GM19193 (cell line): Measurements from ENCODE around the gene ZNF135.

Source experiments
- POLR2A ChIP-seq: IDR thresholded peaks from 4 replicates; pipeline ENCODE4 v1.6.1; 2011; ENCODE audit not compliant: insufficient read depth, insufficient read length; ENCODE audit errors: extremely low read depth

ZNF135 gene

DNA sequence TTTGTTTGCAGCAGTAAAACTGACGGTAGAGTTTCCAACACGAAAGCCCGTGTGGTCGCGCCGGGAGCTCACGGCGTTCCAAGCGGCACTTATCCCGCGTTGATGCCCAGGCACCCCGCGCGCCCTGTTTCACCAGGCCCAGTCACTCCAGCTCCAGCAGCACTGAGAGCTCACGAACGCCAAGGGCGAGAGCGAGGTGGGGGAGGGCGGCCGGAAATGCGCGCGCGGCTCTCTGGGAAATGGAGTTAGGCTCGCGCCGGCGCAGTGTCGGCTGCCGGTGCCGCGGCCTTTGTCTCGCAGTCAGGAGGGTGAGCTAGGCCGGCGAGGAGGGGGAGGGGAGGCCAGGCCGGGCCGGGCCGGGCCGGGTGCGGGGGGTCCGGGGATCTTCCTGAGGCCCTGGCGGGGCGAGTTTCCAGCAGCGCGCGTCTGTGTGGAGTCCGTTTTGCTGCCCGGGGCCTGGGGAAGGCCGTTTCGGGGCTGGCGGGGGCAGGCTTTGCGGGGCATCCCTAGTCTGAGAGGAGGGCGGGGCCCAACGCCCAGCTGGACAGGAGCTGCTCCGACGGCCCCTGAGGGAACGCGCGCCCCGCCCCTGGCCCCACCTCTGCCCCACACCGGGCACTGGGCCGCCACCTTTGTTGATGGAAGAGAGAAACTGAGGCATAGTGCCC, at the start of gene ZNF135:
Gene ZNF135, plus strand, starts transcription at position 280 of the 668 bp plus-strand sequence. CDS start 721 bp downstream, outside the sequence.
- no peak for TF ChIP-seq POLR2A

DNA sequence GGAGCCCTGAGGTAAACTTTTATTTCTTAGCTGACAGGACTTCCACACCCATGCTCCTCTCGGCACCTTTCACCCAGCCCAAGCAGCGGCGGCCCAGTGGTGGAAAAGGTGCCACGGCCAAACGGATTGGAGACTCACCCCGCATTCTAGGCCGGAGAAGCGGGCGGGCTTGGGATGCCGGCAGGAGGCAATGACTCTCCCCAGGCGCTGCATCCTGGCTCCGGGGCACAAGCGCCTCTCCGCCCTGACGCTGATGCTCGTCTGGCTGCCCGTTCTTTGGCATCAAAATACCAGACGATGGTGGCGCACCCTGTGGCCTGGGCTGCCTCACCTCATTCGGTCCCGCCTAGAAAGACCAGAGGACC, 49.8 kb upstream of the ZNF135 start:
- no peak for TF ChIP-seq POLR2A

DNA sequence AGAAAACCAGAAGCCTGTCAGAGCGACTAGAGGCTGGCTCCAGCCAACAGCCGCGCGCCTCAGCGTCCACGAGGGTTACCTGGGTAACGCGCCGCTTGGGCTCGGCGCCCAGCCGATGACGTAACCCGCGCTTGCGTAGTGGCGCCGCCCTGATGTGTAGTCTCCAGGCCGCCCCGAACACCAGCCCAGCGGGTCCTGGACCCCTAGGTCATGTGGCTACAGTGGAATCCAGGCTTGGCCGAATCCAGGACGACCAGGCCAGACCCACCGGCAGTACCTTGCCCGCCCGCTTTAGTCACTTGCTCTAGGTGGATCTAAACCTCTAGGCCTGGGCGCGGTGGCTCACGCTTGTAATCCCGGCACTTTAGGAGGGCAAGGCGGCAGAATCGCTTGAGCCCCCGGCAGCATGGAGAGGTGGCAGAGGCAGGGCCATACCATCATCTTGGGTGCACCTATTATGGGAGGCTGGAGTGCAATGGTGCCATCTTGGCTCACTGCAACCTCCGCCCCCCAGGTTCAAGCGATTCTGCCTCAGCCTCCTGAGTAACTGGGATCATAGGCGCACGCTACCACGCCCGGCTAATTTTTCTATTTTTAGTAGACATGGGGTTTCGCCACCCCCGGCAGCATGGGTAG, 49.3 kb upstream of the ZNF135 start:
- peak; percentile 32 for TF ChIP-seq POLR2A

DNA sequence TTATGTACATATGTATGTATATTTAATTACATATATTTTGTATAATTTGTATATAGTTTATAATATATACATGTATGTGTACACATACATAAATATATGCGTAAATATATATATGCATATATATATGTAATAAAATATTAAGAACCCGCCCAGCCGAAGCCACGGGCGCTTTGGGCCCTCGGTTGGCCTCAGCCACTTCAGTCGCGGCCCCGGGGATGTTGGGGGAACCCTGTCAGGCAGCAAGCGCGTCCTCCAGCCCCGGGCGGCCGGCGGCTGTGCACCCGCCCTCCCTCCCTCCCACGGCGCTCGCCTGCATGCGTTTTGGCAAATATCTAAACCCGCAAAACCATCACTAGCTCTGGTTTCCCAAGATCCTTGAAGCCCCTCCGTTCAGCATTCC, 48.6 kb upstream of the ZNF135 start:
- TF ChIP-seq POLR2A, result no peak

DNA sequence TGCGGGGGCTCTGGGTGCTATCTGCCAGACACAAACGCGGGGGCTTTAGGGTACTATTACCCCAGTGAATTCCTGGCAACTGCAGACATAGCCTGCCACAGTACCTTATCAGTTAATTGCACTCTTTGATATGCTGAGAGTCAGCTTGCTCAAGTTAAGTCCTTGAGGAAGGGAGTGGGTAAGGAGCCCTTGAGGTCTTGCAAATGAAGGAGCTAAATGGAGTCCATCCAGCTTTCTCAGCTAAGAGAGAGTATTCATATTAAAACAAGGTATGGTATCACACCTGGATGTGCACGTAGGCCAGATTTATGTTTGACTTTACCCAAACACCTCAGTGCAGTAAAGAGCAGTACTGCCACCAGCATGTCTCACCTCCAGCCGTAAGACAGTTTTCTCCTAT, 44.9 kb upstream of the ZNF135 start:
- no peak for TF ChIP-seq POLR2A

- TF ChIP-seq POLR2A, result no peak
Measured at GRCh38 chr19:58020129-58020528, 39.0 kb upstream of the ZNF135 start.

- TF ChIP-seq POLR2A, result no peak
Measured at GRCh38 chr19:58021541-58022282, 37.4 kb upstream of the ZNF135 start.

DNA sequence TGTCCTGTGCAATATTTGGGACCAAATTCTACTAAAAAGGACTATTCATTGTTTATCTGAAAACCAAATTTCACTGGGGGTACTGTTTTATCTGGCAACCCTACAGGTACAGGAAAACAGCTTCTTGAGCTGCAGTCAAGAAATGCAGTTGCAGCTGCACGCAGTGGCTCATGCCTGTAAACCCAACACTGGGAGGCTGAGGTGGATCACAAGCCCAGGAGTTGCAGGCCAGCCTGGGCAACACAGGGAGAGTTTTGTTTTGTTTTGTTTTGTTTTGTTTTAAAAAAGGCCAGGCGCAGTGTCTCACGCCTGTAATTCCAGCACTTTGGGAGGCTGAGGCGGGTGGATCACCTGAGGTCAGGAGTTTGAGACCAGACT, 36.8 kb upstream of the ZNF135 start:
- TF ChIP-seq POLR2A, result no peak

DNA sequence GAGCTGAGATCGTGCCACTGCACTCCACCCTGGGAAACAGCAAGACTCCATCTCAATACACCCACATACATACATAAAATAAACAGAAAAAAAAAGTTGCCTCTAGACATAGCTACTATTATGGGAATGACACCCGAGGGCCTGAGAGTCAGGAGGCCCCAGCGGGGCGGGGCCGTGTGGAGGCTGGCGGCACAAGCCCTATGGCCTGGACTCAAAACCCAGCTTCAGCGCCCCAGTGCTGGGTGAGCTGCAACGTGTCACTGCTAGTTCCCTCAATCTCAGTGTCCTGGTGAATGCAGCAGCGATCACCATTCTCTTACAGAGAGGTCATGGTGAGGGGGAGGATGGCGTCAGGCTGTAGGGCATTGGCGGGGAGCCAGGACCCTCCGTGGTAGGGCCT, 34.4 kb upstream of the ZNF135 start:
- TF ChIP-seq POLR2A, result no peak

DNA sequence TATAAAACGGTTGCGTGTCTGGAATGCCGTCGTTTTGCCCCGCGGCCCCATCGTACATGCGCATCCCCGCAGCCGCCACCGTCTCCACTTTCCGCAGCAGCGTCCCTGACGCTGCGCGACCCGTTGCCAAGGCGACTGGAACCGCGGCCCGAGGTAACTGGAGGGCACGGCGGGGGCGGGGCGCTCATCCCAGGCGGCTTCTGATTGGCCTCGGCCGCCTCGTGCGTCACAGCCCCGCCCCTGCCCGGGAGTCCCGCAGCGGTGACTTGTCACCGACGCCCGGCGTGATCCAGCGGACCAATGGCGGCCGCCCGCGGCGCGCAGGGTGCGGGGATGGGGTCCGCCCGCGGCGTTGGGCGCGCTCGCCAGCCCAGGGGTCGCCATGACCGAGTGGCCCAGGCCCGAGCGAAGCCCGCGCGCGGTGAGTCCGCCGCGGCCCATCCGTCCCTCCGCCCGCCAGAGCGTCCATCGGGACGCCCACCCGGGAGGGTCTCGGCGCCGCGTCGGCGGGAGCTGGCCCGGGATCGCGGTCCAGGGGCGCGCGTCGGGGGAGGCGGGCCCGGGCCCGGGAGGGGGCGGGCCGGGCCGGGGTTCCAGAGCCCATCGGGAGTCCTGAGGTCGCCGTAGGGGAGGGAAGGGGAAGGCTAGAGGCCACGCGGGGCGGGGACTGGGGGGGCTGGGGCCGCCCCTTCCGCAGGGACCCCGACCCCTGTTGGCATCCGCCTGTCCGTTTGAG, 25.2 kb upstream of the ZNF135 start, which contains the start of gene ZSCAN1:
Gene ZSCAN1, plus strand, starts transcription at position 285 of the 736 bp plus-strand sequence. CDS start 3,812 bp downstream, outside the sequence.
- no peak for TF ChIP-seq POLR2A

DNA sequence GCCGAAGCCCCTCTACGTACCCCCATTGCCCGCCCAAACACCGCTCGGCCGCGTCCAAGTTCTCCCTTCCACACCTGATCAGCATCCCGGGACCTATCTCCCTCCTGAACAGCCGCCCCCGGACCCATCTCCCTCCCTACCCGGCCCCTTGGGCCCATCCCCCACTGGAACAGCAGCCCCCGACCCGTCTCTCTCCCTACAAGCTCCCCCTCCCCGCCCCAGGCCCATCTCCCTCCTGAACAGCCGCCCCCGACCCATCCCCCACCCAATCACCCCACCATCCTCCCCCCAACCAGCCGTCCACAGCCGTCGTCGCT, 24.6 kb upstream of the ZNF135 start:
- TF ChIP-seq POLR2A, result no peak

DNA sequence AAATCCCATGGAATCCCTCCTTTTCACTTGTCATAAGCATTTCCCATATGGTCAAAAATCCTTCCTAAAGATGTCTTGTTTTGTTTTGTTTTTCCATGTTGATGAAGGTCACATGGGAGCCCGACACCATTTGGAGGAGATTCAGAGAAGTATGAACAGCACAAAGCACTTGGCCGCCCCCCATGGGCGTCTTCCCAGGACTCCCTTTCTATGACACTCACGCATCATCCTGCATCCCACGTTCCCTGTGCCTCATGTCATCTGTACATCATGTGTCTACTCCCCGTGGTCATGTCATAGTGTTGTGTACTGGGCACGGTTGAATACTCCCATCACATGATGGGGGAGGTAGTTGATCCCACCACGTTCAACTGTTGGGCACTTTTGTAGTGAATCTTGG, 23.2 kb upstream of the ZNF135 start:
- TF ChIP-seq POLR2A, result no peak

DNA sequence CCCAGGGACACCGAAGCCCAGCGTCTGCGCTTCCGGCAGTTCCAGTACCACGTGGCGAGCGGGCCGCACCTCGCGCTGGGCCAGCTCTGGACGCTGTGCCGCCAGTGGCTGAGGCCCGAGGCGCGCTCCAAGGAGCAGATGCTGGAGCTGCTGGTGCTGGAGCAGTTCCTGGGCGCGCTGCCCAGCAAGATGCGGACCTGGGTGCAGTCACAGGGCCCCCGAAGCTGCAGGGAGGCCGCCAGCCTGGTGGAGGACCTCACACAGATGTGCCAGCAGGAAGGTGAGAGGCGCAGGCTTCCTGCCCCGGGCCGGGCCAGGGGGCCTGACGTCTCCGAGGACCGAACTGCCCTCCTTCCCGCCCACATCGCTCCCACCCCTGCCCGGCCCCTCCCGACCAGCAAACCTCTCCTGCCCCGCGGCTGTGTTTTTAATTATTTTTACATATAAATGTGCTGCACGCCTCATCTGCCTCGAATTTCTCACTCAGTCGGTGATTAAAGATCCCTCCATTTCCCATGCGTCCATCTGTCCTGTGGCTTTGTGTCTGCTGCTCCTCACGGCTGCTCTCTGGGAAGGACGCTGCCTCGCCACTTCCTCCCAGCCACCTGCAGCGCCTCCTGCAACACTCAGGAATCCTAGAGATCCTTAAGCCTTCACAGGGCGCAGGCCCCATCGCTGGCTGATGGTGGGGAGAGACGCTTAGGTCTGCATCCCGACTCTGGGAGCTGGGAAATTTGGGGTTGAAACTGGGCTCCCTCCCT, 21.0 kb upstream of the ZNF135 start:
- TF ChIP-seq POLR2A, result no peak

- TF ChIP-seq POLR2A, result no peak
Measured at GRCh38 chr19:58038688-58039204, 20.3 kb upstream of the ZNF135 start.
